Measurements from ENCODE around the gene PFKFB3.

- TF ChIP-seq ZSCAN30 (tag by site-specific recombination; IDR thresholded peaks at IDR 0.05) (no peak), TCF7L2 (IDR thresholded peaks at IDR 0.05; ENCODE audit: borderline replicate concordance, low read depth, low read length) (no peak), KLF10 (tag by site-specific recombination; IDR thresholded peaks at IDR 0.05) (no peak), KLF9 (tag by site-specific recombination; IDR thresholded peaks at IDR 0.05; ENCODE audit: low read depth) (no peak), REST (tag by site-specific recombination; IDR thresholded peaks at IDR 0.05) (no peak), ZNF266 (tag by site-specific recombination; IDR thresholded peaks at IDR 0.05; ENCODE audit: low read depth) (no peak), ZIC2 (tag by site-specific recombination; IDR thresholded peaks at IDR 0.05) (no peak), ZNF24 (tag by site-specific recombination; IDR thresholded peaks at IDR 0.05) (no peak), ZNF571 (tag by site-specific recombination; IDR thresholded peaks at IDR 0.05) (no peak), ZNF600 (tag by site-specific recombination; IDR thresholded peaks at IDR 0.05) (no peak), ZNF221 (tag by site-specific recombination; IDR thresholded peaks at IDR 0.05; ENCODE audit: borderline replicate concordance) (no peak), ZNF214 (tag by site-specific recombination; IDR thresholded peaks at IDR 0.05; ENCODE audit: borderline replicate concordance) (no peak)
- TF ChIP-seq, protein P1, sequence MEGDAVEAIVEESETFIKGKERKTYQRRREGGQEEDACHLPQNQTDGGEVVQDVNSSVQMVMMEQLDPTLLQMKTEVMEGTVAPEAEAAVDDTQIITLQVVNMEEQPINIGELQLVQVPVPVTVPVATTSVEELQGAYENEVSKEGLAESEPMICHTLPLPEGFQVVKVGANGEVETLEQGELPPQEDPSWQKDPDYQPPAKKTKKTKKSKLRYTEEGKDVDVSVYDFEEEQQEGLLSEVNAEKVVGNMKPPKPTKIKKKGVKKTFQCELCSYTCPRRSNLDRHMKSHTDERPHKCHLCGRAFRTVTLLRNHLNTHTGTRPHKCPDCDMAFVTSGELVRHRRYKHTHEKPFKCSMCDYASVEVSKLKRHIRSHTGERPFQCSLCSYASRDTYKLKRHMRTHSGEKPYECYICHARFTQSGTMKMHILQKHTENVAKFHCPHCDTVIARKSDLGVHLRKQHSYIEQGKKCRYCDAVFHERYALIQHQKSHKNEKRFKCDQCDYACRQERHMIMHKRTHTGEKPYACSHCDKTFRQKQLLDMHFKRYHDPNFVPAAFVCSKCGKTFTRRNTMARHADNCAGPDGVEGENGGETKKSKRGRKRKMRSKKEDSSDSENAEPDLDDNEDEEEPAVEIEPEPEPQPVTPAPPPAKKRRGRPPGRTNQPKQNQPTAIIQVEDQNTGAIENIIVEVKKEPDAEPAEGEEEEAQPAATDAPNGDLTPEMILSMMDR (tag by site-specific recombination; IDR thresholded peaks at IDR 0.05) = no peak
- TF ChIP-seq, protein P2, sequence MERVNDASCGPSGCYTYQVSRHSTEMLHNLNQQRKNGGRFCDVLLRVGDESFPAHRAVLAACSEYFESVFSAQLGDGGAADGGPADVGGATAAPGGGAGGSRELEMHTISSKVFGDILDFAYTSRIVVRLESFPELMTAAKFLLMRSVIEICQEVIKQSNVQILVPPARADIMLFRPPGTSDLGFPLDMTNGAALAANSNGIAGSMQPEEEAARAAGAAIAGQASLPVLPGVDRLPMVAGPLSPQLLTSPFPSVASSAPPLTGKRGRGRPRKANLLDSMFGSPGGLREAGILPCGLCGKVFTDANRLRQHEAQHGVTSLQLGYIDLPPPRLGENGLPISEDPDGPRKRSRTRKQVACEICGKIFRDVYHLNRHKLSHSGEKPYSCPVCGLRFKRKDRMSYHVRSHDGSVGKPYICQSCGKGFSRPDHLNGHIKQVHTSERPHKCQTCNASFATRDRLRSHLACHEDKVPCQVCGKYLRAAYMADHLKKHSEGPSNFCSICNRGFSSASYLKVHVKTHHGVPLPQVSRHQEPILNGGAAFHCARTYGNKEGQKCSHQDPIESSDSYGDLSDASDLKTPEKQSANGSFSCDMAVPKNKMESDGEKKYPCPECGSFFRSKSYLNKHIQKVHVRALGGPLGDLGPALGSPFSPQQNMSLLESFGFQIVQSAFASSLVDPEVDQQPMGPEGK (tag by site-specific recombination; IDR thresholded peaks at IDR 0.05) = no peak
Measured at GRCh38 chr10:6224781-6225180, 22.0 kb downstream of the PFKFB3 start.
